ENCODE measurements around the gene ANO3. TPM values are rescaled to one million over a fixed set of nuclear protein-coding genes. Genes with fewer than 3 reads are reported as not detected.
"Not testable (repeated sequence)": the region's sequence is repeated elsewhere in the genome, so short reads cannot be mapped to it uniquely, and the experiment has no call there.

ANO3 gene
- not detected for total RNA-seq
- long read RNA-seq, result 0 reads

DNA sequence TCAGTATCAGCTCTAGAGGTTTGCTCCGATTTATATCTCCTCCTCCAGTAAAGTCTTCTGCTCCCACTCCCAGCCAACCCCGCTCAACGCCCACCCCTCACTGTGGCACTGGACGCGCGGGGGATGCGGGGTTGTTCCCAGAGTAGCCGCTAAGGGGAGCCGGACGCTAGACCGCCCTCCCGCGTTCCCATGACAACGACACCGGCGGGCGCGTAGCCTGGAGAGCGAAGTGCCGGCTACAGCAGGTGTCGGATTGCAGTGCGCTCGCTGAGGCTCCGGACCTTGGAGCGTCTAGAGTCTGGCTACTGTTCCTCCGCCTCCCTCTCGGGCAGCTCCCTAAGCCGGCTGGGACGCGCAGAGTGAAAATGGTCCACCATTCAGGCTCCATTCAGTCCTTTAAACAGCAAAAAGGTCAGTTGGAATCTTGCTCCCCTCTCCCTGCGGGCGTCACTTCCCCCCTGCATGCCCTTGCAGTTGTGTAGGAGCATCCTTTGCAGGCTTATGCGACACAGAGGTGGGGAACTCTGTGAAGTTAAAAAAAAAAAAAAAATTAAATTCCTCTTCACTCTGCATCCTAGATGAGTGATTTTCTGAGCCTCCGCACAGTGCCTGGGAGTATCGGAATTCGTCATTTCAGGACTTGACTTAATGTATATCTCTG lies at the start of gene ANO3:
ANO3 (plus strand) TSS at position 220 of the 661 bp plus-strand sequence; CDS start at position 366, 146 bp downstream.
- DNase-seq, result peak; percentile 62
- ATAC-seq, result peak; percentile 68
- intact Hi-C loops (cut with micrococcal nuclease), result no loop called here

DNA sequence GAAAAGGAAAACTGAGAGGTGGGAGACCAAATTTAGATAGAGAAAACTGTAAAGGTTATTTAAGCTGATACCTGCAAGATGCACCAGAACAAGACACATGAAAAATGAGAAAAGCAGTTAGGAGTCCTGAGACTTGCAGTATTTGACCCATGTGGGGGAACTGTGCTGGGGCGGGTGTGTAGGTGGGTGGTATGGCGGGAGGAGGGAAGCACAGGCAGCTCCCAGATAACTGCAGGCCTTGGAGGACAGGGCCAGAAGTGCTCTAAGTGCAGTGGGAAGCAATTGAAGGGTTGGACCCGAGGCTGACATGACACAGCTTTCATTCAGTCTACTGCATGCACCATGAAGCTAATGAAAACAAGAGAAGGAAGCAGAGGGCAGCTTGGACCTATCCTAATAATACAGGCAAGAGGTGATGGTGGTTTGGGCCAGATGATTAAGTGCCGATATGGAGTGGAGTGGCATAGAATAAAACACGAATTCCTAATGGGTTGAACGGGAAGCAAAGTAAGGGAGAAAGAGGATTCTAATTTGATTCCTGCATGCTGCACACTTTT lies 48.0 kb upstream of the ANO3 start:
- intact Hi-C loops (cut with micrococcal nuclease), result no loop called here
- ATAC-seq (no peak), DNase-seq (no peak)

DNA sequence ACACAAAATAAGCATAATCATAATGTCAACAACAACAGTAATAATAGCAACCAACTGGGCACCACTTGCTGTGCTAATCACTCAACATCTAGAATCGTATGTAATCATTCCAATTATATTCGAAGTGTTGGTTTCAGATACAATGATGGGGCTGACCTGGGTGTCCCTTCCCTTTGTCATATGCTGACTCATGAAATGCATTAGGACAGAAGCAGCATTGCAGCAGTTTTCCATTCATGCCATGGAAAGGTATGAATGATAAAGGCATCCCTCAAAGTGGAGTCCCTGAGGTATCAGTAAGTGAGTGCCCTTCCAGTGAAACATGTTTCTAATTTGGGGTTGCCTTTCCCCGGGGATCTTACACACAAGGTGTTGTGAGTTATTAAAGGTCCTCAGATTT lies 46.3 kb upstream of the ANO3 start:
- intact Hi-C loops (cut with micrococcal nuclease), result no loop called here
- DNase-seq (no peak), ATAC-seq (no peak)

DNA sequence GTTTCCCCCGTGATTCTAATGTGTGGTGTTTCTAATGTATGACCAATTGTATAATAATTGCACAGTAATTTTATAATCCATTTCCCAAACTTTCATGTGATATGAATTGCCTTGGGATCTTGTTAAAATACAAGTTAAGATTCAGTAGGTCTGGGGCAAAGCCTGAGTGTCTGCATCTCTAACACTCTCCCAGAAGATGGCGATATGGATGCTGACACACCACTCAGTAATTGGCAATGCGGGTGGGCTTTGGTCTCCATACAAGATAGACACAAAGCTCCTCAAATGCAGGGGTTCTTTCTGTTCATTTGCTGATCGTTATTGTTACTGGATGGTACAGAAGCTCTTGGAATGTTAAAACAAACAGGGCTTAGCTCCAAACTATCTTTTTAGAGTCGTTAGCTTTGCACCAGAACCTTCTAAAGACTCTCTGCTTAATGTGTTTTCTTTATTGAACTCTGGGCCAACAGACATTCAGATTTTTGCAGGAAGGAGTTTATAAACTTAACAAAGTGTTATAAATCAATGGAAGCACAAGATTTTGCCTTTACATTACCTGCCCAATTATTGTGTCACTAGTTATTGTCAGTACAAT lies 45.4 kb upstream of the ANO3 start:
- DNase-seq, result no peak
- intact Hi-C loops (cut with micrococcal nuclease), result no loop called here
- no peak for ATAC-seq

DNA sequence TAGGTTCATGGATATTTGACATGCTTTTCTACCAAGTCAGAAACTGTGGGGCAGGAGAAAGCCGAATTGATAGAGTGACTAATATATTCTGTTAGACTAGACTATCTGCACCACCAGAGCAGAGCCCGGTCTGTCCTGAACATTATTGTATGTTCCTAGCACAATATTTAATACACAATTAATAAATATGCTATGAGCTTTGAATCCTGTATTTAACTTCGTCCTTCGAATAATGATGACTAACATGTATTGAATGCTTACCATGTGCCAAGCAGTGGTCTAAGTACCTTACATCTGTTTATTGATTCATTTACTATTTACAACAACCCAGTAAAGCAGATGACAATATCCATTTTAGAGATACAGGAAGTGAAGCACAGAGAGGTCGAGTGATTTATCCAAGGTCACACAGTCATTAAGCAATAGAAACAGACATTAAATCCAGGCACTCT lies 44.8 kb upstream of the ANO3 start:
- DNase-seq (no peak), ATAC-seq (no peak)
- intact Hi-C loops (cut with micrococcal nuclease), result no loop called here

DNA sequence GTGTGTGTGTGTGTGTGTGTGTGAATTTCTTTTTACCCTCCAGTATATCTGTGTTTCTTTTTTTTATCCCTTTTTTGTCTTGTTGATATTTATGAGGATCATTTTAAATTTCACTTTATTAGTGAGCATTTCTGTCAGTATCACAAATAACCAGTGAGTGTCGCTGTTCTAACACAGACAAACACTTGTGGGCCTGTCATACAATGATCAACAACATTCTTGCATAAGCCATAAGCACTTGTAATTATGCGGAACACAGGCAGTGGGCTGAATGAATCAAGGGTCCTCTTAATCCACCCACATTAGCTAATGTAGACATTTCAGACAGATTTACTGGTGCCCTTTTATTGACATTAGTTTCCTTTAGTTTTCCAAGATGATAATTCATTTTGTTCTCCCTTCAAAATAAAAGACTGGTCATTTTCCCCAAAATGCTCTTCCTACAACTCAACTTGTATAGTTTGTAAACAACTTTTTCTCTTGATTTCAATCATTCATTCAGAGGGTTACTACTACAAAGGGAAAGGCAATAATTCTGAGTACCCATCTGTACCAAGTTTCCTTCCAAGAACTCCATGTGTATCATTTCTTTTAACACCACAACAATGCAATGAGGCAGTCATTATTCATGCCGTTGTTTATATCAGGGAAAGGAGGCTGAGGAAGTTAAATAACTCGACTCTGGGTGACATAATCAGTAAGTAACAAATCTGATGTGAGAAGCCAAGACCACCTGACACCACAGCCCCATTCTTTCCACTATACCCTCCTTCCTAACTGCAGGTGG lies 34.5 kb upstream of the ANO3 start:
- DNase-seq, result no peak
- intact Hi-C loops (cut with micrococcal nuclease), result no loop called here
- ATAC-seq, result peak; percentile 45

DNA sequence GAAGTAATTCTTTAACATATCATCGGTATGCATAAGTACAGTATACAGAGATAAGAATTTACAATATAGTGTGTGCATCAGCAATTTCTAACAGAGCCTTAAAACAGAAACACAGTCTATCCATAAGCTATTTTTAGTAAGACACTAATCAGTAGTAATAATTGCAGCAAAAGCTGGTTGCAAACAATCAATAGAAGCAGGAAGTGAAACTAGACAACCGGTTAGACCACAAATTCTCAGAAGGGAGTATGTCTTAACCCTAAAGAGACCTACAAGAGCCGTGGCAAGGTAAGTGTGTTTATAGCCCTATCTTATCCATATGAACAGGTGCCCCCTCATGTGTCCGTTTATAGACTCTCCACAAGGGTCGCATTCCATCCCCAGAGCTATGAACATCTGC lies 15.6 kb upstream of the ANO3 start:
- ATAC-seq; intact Hi-C loops (cut with micrococcal nuclease); DNase-seq: not testable (repeated sequence)

DNA sequence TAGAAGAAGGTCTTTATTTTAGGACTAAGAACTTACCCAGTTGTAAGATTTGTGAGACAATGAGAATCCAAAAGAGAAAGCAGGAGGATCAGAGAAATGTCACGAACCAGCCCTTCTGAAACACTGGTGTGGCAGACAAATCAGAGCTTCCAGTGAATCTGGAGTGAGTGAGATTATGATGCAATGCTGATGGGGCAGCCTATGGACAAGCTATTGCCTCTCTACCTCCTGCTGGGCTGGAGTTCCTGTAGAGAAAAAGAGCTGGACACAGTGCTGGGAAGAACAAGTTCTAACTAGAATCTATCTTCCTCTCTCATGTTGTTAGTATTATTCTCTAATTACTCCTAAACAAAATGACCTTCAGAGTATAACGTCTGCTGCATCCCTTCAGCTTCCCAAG lies 12.0 kb upstream of the ANO3 start:
- no peak for ATAC-seq
- intact Hi-C loops (cut with micrococcal nuclease), result no loop called here
- DNase-seq, result no peak

DNA sequence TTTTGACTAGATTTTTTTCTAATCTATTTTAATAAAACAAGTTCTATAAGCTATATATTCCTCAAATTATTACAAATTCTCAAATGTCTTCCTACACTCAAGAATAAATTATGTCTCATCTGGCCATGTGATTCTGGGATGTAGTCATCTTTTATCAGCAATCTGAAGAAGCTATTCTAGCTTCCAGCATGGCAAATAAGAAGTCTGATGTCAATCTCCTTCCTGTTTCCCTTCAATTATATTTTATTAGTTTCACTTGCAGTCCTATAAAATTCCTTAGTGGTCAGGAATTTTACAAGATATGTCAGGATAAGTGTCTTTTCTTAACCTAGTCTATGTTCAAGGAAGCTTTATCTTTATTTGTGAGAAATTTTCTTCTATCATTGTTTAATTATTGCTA lies 10.4 kb upstream of the ANO3 start:
- intact Hi-C loops (cut with micrococcal nuclease), result no loop called here
- DNase-seq (no peak), ATAC-seq (no peak)

DNA sequence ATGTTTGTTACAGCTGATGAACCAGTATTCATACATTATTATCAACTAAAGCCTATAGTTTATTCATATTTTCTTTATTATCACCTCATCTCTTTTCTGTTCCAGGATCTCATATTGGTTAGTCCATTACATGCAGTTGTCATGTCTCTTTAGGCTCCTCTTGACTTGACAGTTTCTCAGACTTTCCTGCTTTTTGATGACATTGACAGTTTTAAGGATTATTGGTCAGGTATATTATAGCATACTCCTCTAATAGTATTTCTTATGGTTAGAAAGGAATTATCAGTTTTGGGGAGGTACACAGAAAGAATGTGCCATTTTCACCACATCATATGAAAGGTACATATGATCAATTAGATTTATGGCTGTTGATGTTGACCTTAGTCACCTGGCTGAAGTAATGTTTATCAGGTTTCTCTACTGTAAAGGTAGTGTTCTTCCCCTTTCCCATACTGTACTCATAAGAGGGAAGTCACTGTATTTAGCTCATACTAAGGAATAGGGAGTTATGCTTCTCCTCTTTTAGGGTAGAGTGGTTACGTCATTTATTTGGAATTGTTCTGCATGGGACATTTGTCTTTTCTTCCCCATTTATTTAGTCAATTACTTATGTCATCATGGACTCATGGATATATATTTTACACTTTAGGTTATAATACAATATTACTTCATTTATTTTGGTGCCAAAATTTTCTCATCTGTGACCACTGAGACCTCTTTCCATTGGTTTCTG lies 9.4 kb upstream of the ANO3 start:
- intact Hi-C loops (cut with micrococcal nuclease), result no loop called here
- DNase-seq (no peak), ATAC-seq (no peak)

DNA sequence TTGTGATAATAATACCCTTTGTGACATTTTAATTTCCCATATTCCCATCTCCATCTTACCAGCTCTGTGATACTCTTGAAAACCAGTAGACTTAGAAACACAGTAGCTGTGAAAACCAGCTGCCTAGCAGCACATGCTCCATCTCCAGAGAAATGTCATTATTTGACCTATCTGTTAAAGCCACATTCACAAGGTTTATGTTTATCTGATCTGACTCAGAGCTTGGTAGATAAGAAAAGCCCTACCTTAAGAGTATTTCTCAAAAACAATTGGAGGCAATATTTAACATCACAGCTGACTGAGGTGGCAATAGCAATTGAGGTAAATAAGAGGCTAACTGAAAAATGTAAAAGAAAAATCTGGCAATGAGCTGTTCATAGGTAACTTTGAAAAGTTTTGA lies 8.1 kb upstream of the ANO3 start:
- intact Hi-C loops (cut with micrococcal nuclease), result no loop called here
- DNase-seq (no peak), ATAC-seq (no peak)

DNA sequence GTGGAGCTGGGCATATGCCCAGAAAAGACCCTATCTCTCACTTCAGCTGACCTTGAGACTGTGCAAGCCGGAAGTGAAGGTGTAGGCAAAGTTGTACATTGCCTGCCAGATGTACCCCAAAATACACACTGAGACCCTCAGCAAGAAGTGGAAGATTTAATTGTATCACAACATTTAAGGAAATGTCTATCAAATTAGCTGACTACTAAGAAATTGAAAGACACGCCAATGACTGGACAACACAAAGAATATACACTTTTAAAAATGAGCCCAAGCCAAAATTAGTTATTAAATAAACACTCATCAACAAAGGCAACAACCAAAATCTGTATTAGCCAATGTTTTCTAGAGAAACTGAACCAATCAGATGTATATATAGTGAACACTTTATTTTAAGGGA lies 7.7 kb upstream of the ANO3 start:
- ATAC-seq, result no peak
- DNase-seq, result no peak
- intact Hi-C loops (cut with micrococcal nuclease), result no loop called here

DNA sequence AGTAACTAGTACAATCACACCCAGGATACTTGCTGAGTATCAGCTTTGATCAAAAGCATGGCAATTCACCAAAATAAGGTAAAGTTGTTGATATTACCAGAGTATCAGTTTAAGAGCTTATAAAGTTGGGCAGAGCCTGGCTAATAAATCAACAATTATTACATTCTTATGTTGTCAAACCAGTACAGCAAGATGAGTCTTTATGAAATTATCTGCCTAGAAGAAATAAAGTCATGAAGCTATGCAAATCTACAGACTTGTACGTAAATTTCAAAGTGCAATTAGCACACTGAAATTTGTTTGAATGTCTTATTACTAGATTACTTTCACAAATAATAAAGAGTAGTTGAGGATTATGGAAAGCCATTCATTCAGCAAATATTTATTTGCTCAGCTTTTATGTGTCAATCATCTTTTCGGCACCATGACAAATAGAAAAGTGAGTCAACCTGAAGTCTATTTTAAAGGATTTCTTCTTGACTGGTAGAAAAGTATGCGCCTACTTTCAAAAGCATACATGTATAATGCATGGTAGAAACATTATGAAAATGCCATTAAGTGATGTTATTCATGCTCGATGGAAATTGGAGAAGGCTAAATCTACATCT lies 5.0 kb upstream of the ANO3 start:
- ATAC-seq (no peak), DNase-seq (no peak)
- intact Hi-C loops (cut with micrococcal nuclease), result no loop called here

DNA sequence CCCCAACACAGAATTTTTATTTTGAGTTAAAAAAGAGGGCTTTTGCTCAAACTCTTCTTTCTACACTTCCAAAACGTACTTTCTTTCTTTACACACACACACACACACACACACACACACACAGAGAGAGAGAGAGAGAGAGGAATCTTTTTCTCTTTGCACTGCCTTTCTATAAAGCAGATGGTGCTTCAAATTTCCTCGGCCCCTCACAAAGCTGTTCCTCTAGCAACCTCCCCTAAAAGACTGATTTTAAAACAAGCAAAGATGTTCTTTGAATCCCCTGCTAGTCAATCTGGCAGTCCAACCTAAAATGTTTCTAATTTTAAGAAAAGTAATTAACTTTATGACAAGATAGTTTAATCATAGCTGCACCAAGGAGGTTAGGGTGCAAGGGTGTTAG lies 2.7 kb upstream of the ANO3 start:
- intact Hi-C loops (cut with micrococcal nuclease), result no loop called here
- DNase-seq (no peak), ATAC-seq (no peak)

DNA sequence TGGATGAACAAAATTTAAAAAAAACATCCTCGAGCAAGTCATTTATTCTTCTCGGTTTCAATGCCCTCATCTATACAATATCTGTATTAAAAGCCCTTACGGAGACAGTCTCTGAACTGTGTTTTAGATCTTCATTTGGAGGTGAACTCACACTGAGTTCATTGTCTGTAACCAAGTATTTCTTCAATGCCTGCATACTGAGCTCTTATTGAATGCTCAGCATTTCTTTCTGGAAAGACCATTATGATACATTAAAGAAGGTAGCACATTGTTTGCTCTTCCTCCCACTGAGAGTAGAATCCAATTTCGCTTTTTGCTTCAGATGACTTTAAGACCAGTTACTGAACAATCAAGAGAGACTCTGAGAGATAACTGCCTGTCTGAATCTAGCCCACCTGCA lies 1.7 kb upstream of the ANO3 start:
- no peak for ATAC-seq
- DNase-seq, result no peak
- intact Hi-C loops (cut with micrococcal nuclease), result no loop called here

DNA sequence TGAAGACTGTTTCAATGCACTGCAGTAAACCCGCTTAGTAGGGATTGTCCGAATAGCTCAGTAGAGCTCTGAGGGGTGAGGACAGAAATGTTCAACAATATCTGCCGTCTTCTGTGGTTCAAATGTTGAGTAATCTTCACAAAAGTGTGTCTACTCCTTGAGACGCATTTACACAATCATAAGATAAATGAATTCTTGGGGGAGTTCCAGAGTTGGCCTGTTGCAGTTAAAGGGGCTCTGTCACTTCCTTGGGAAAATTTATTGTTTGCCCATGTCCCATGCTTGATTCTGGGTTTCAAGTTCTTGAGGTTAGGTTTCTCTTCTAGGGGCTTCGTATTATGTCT lies 614 bp downstream of the ANO3 start:
- no peak for DNase-seq
- no peak for ATAC-seq
- intact Hi-C loops (cut with micrococcal nuclease), result no loop called here

DNA sequence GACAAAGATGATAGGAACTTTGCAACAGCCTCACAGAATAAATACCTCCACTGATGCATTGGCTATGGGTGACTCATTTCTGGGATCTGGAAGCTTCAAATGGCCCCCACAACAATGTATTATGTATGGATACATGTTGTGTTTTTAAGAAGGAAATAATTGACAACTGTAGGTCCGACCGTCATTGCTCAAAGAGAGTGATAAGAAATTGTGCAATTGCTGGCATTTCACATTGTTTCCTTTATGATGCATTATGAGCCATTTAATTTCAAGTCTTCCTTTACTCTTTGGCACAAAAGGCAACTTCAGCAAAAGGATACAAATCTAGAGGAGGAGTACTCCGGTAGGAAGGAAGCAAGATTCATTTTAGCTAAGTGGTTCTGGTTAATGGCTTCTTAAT lies 2.0 kb downstream of the ANO3 start:
- no peak for ATAC-seq
- DNase-seq, result no peak
- intact Hi-C loops (cut with micrococcal nuclease), result no loop called here

DNA sequence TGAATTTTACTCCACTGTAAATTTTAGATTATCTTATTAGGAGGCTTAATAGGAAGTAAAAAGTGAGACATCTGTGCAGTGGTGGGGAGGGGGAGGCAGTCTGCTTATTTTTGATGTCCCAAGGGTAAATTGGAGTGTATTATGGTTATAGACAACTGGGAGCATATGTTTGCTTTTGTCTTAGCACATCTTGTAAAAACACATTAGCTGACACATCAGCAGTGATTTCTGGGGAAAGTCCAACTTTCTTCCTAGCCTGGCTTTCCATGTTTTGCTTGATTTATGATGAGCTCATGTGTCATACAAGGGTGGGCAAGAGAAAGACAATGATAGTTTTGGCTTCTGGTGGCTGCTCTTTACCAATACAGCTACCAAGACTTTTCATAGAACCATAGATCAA lies 4.0 kb downstream of the ANO3 start:
- ATAC-seq (no peak), DNase-seq (no peak)
- intact Hi-C loops (cut with micrococcal nuclease), result no loop called here

DNA sequence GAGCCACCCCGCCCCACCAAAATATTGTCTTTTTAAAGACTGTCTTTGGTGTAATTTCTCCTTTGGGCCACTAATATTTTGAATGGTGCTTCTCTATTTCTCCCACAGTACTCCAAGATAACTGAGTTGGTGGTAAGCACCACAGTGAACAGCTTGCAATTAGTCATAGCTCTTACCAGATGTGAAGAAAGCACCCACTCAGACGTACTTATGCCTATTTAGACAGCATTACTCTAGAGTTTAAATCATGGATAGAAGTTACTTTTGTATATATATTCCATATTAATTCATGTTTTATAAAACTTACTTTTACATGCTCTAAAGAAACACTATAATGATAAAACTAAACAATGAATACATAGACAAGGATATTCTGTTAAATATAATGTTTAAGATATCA lies 12.7 kb downstream of the ANO3 start:
- no peak for ATAC-seq
- no peak for DNase-seq
- intact Hi-C loops (cut with micrococcal nuclease), result no loop called here
